Adrenal gland (tissue), 5 donors: ENCODE results near the gene GALNT18.

Source experiments
- POLR2A ChIP-seq, 2 donors: fragments of 450-650 bp; IDR thresholded peaks; one replicate each; pipeline ENCODE4 v1.6.1; 2017; ENCODE audit warnings: antibody characterized with exemption in 2 of 2, mild to moderate bottlenecking in 2 of 2, moderate library complexity in 1 of 2
- TF ChIP-seq, protein P1 (sequence below), 6 experiments: fragments of 450-650 bp in 4 of 6; fragments of 200-600 bp in 2 of 6; sonication (generic) in 1 of 6; IDR thresholded peaks; 1 replicate in 5 of 6; 2 replicates in 1 of 6; pipeline versions ENCODE4 v1.5.1 to v1.8.0; 2016 to 2021; ENCODE audit warnings: antibody characterized with exemption in 6 of 6, mild to moderate bottlenecking in 2 of 6, moderate library complexity in 1 of 6
- donor health status: DM: no; HTN: no; CAD: no.

DNA sequence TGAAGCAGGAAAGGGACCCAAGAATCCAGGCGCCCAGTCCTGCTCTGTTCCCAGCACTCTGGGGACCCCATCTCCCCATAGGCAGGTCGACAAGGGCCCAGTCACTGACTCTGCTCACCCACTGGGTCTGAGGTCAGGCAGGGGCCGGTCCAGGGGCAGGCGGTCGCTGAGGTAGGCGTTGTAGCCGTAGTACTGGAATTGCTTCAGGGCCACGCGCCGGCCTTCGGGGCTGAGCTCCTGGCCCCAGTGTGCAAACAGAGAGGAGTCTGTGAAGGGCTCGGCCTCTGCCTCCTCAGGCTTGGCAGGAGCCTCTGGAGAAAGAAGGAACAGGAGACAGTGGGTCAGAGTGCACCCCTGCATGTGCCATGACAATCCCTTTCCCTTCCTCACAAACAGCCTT is 173.2 kb downstream of the GALNT18 start:
- no peak for TF ChIP-seq POLR2A (IDR thresholded peaks at IDR 0.05)
- TF ChIP-seq, protein P1, sequence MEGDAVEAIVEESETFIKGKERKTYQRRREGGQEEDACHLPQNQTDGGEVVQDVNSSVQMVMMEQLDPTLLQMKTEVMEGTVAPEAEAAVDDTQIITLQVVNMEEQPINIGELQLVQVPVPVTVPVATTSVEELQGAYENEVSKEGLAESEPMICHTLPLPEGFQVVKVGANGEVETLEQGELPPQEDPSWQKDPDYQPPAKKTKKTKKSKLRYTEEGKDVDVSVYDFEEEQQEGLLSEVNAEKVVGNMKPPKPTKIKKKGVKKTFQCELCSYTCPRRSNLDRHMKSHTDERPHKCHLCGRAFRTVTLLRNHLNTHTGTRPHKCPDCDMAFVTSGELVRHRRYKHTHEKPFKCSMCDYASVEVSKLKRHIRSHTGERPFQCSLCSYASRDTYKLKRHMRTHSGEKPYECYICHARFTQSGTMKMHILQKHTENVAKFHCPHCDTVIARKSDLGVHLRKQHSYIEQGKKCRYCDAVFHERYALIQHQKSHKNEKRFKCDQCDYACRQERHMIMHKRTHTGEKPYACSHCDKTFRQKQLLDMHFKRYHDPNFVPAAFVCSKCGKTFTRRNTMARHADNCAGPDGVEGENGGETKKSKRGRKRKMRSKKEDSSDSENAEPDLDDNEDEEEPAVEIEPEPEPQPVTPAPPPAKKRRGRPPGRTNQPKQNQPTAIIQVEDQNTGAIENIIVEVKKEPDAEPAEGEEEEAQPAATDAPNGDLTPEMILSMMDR (IDR thresholded peaks at IDR 0.05) = no peak
